NCI-H1048 (cell line): ENCODE results near the gene DPP7.
"Not testable (repeated sequence)": the region's sequence is repeated elsewhere in the genome, so short reads cannot be mapped to it uniquely, and the experiment has no call there.

Experiments used
- DNase-seq: peaks from one replicate; lab custom pipeline; 2025; lab: John Stamatoyannopoulos, UW

DPP7 gene

DNA sequence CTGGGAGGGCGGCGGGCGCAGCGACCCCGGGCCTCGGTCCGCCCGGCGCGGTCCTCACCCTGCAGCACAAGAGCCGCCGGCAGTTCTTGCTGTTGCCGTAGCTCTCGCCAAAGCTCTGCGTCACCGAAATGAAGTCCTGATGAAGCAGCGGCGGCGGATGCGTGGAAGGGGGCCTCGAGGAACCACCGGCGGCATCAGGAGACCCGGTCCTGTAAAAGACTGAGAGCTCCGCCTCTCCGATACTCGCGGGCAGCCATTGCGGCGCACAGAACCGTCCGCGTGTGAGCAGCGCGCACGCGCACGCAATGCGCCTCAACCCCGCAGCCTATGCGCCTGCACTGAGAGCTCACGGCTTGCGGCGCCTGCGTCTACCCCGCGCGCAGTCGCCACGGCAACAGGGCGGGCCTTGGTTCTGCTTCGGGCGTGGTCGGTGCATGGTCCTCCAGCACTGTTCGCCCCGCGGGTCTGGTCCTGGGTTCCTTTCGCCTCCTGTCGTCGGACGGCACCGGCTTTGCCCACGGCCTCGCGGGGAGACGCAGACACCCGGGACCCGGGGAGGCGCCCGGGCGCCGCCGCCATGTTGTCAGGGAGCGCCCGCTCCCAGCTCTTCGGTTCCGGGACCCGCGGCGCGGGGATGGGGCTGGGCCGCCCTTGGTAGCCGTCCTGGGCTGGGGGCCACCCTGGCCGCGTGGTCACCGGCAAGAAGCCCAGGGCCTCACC lies 15.1 kb upstream of the DPP7 start:
- DNase-seq, result peak; percentile 76

DNA sequence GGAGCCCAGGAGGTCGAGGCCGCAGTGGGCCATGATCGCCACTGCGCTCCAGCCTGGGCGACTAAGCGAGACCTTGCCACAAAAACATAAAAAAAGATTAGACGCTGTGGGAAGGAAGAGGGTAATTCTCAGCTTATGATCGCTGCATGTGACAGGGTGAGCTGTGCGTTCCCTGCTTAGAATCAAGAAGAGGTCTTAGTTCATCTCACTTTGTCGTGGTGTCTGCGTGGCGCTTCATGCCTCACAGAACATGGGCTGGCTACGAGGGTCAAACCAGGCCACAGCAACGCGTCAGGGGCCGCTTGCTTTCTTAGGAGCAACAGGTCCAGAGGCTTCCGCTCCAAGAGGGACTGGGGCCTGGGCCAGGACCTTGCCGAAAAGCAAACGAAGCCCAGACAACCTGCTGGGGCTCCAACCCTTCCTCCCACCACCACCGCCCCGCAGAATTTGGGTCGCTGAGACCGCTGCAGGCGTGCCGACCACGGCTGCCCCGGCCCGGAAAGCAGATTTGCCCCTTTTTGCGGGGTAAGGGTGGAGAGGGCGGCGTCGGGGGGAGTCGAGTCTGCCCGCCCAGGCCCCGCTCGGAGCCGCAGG lies 14.4 kb upstream of the DPP7 start:
- DNase-seq, result no peak

DNA sequence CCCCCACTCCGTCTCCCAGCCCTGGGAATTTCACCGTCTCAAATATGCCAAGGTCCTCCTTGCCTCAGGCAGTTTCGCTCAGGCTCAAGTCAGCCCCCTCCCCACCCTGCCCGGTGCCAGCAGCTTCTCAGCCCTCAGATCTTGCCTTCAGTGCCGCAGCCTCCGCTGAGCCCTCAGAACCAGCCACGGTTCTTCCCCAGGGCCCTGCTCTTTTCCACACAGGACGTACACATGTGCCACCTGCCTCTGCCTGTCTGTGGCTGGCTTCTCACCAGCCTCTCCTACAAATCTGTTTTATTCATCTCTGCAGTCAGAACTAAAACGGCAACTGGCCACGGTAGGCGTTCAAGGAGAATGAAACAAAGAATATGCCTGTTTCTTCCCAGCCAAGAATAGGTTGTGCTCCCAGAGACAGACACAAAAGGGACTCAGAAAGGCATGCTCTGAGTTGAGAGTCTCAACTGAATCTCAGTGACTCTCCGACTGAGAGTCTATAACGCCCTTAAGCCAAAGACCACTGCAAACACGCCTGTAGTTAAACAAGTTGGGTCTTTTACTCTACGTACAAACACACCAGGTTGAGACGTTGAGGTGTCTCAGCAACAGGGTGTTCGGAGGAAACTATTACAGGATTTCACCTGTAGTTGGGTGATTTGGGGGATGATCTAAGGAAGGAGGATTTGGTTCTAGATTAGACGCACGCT lies 13.8 kb upstream of the DPP7 start:
- no peak for DNase-seq

DNA sequence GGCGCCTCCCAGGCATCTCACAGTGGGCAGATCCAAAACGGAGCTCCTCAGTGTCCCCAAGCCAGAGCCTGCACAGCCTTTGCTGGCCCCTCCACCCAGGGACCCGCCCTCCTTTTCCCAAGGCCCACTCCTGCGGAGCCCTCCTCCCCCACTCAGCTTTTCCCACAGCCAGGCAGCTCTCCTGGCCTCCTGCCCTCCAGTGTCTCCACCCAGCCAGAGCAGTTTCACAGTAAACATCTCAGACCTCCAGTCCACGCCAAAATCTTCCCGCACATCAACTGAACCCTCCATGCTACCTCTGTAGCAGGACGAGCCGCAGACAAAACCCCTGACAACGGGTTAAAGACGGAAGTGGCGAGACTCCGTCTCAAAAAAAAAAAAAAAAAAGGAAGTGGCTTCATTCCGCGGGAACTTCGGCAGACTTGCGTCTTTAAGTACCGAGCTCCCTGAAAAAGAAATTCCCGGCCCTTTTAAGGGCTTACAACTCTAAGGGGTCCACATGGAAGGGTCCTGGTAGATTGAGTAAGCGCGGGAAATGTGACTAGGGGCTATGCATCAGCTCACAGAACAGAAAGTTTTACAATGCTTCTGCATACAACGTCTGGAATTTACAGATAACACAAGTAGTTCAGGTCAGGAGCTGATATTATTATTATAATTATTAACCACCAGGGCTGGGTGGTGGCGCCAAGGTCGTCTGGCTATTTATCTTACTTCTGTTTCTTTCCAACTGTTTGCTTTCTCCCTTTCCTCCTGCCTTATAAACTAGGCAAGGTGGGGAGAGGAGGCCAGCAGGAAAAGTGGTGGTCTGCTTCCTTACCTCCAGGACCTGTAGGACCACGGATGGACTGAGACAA lies 13.0 kb upstream of the DPP7 start:
- no peak for DNase-seq

DNA sequence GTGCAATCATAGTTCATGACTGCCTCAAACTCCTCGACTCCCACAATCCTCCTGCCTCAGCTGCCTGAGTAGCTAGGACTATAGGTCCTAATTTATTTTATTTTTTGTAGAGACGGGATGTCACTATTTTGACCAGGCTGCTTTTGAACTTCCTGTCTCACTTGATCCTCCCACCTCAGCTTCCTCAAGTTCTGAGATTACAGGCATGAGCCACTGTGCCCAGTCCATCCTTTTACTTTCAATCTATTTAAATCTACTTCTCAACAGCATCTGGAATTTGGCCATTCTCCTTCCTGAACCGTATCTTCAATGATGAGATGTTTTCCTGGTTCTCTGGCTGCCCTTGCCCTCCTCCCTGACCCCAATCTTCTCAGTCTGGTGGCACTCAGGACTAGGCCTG lies 12.3 kb upstream of the DPP7 start:
- no peak for DNase-seq

DNA sequence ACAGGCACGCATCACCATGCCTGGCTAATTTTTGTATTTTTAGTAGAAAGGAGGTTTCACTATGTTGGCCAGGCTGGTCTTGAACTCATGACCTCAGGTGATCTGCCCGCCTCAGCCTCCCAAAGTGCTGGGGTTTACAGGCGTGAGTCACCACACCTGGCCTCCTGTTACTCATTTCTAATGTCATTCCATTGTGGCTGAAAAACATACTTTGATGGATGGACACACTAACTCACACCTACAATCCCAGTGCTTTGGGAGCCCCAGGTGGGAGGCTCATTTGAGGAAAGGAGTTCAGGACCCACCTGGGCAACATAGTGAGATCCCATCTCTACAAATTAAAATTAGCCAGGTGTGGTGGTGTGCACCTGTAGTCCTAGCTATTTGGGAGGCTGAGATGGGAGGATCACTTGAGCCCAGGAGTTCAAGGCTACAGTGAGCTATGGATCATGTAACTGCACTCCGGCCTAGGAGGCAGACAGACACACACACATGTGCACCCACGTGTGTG lies 9.5 kb upstream of the DPP7 start:
- DNase-seq, result not testable (repeated sequence)

DNA sequence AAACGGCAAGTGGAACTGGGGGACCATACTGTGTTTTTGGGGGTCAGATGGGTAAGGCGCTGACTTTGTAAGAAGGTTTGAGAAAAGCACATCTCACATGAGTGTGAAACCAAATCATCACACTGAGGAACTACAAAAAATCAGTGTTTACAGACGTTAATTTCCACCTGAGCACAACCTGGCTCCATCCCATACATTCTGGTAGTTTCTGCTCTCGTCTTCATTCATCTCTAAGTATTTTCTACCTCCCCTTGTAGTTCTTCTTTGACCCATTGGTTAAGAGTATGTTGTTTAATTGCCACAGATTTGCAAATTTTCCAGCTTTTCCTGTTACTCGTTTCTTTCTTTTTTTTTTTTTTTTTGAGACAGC lies 8.9 kb upstream of the DPP7 start:
- no peak for DNase-seq

DNA sequence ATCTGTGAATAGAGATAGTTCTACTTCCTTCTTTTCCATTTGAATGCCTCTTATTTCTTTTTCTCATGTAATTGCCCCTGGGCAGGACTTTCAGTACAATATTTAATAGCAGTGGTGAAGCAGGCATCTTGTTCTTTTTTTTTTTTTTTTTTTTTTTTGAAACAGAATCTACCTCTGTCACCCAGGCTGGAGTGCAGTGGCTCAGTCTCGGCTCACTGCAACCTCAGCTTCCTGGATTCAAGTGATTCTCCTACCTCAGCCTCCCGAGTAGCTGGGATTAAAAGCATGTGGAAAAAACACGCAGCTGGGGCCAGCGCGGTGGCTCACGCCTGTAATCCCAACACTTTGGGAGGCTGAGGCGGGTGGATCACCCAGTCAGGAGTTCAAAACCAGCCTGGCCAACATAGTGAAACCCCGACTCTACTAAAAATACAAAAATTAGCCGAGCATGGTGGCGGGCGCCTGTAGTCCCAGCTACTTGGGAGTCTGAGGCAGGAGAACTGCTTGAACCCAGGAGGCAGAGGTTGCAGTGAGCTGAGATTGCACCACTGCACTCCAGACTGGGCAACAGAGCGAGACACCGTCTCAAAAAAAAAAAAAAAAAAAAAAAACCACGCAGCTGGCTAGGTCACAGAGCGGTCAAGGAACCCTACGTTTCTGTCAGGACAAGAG lies 8.4 kb upstream of the DPP7 start:
- DNase-seq, result not testable (repeated sequence)

DNA sequence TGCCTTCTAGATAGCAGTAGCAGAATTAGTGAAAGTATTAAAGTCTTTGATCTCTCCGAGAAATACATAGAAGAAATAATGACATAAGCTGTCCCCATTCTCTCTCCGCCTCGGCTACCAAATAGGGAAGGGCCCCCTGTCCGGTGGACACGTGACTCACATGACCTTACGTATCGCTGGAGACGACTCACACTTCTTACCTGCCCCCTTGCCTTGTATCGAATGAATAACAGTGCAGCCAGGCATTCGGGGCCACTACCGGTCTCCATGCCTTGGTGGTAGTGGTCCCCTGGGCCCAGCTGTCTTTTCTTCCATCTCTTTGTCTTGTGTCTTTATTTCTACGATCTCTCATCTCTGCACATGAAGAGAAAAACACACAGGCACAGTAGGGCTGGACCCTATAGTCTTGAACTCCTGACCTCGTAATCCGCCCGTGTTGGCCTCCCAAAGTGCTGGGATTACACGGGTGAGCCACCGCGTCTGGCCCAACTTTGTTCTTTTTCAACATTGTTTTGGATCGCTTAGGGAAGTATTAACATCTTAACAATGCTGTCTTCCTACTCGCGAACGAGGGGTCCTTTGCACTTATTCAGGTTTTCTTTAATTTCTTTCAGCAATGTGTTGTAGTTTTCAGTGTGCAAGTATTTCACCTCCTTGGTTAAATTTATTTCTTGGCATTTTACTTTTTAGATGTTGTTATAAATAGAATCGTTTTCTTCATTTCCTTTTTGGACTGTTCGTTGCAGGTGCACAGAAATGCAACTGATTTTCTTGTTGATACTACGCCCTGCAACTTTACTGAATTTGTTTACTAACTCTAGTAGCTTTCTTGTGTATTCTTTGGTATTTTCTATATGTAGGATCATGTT lies 7.6 kb upstream of the DPP7 start:
- DNase-seq, result not testable (repeated sequence)

DNA sequence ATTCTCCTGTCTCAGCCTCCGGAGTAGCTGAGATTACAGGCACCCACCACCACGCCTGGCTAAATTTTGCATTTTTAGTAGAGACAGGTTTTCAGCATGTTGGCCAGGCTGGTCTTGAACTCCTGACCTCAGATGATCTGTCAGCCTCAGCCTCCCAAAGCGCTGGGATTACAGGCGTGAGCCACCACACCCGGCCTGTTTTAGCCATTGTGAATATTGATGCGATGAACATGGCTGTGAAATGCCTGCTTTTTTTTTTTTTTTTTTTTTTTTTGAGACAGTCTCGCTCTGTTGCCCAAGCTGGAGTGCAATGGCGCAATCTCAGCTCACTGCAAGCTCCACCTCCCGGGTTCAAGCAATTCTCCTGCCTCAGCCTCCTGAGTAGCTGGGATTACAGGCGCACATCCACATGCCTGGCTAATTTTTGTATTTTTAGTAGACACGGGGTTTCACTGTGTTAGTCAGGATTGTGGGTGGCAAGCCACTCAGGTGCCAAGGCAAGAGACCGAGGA lies 3.6 kb upstream of the DPP7 start:
- DNase-seq, result not testable (repeated sequence)

DNA sequence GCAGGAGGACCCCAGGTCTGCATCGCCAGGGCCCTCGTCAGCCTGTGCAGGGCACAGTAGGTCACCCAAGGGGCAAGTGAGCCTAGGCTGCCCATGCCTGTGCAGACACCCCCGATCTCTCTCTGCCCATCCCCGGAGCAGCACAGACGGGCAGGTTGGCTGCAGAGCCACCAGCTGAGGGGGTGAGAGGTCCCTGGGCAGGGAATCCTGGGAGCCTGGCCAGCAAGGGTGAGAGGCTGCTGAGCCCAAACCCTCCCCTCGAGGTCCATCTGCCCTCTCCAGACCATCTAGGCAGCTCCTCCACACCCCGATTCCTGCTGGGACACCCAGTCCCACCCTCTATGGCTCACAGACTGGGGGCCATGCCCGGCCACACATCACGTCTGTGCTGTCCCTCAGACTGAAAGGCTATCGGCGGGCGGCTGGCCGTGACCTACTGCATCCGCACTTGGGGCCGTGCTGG lies 2.8 kb upstream of the DPP7 start:
- no peak for DNase-seq

DNA sequence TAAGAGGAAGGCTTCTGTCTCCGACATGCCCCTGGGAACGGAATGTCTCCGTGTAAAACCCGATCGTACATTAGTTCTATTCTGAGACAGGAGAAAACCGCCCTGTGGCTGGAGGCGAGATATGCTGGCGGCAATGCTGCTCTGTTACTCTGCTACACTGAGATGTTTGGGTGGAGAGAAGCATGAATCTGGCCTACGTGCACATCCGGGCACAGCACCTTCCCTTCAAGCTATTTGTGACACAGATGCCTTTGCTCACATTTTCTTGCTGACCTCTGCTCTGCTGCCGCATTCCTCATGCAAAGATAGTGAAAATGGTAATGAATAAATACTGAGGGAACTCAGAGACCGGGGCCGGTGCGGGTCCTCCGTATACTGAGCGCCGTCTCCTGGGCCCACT lies 2.2 kb upstream of the DPP7 start:
- no peak for DNase-seq

DNA sequence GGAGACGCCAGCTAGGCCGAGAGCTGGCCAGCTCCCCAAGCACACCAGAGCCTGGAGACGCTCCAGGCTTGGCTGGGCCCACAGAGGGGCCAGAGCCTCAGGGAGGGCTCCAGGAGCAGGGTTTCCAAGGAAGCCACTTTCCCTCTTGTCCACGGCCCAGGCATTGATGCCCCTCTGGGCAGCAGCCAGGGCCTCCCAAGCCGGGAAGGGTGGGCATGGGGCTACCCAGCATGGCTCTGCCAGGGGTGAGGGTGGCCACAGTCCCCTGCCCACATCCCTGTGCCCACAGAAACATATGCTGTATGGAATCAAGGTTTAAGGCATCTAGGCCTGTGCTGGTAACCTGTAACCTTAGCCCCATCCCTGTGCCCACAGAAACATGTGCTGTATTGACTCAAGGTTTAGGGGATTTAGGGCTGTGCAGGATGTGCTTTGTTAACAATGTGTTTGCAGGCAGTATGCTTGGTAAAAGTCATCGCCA lies 1.5 kb upstream of the DPP7 start:
- DNase-seq, result no peak

DNA sequence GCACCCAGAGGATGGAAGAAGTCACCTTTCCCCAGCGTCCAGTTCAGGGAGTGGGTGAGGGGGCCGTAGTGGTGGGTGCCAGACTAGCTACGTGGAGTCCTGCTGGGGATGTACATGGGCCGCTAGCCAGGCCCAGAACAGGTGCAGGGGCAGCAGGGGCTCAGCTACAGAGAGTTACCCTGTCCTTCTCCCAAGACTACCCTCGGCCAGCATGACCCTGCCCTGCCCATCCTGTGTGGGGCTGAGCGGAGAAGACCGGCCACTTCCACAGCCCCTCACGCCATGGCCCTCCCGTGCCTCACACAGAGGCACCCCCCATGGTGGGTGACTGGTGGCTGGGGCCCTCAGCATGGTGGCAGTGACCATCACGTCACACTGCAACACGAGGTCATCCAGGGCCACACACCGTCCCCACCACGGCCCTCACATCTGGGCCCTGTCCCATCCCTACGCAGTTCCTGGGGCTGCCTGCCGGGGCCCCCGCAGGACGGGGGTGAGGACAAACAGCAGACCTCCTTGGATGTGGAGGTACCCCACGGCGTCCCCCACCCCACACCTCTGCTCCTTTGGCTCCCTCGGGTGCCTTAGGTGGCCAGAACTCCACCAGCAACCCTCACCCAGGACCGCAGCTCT lies 977 bp upstream of the DPP7 start:
- DNase-seq, result no peak

DNA sequence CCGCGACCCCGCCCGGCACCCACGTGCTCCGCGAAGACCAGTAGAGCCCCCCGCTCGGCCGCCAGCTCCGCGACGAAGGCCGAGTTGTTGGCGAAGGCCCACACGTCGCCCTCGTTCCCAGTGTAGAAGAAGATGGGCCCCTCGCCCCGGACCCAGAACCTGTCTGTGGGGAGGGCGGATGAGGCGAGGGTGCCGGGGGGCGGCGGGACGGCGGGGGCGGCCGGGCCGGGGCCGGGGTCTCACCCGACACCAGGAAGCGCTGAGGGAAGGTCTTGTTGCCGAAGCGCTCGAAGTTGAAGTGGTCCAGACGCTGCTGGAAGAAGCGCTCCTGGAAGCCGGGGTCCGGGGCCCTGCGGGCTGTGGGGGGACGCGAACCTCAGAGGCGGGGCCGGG lies 317 bp downstream of the DPP7 start:
- no peak for DNase-seq

DNA sequence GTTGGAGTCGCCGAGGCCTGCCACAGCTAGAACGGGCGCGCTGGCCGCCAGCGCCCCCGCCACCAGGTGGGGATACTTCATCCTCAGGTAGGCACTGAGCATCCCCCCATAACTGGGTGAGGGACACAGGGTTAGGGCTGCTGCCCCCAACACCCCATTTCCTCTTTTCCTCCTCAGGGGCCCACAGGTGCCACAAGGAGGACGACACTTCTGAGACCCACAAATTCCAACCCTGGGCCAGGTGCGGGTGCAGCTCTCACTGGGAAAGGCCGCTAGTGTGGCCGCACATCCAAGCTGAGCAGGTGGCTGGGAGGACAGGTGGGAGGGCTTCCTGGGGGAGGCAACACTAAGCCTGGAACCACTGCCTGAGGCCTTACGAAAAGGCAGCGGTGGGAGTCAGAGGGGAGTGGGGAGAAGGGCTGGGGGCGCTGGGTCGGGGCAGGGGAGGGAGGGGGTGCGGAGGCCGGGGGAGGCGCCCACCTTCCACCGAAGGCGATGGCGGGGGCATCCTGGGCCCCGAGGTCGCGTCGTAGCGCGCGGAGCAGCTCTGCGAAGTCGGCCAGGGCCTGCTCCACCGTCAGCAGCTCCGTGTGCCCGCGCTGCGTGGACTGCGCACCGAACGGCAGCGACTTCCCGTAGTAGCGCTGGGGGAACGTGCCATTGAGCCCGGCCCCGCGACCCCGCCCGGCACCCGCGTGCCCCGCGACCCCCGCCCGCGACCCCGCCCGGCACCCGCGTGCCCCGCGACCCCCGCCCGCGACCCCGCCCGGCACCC lies 961 bp downstream of the DPP7 start:
- no peak for DNase-seq

DNA sequence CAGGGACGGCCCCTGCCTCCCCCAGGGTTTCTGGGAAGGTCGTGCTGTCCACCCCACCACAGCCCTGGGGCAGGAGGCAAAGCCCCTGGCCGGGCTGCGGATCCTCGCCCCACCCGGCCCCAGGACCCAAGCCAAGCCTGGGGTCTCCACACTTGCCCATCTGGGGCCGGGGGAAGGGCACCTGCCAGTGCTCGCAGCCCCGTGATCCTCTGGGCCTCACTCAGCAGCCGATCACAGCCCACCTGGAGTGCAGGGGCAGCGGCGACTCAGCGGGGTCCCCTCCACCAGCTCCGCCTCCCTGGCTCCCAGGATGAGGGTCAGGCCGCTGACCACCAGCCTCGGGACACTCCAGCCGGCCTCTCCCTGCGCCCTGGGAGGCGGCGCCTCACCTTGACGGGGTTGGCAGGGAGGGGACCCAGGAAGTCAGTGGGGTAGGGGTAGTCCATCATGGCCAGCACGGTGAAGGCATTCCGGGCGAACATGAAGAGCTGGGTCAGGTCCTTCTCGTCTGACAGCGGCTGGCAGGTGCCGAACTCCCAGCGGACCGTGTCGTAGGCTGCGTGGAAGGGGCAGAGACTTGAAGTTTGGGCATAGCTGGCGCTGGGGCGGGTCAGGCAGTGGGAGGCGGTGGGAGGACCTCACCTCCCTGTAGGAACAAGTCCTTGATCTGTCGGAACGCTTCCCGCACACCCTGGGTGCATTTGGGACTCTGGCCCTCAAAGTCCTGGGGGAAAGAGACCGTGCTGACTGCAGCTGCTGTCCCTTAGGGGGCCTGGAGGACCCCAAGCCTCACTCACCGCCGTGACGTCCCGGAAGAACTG lies 1.8 kb downstream of the DPP7 start:
- DNase-seq, result no peak
